AG10803 (cell line): ENCODE results near the gene MYO10.

ENCODE experiments used
- DNase-seq: peaks from one replicate; pipeline ENCODE4 v3.0.0; 2010; ENCODE audit warnings: low read depth
- H3K4me3 ChIP-seq: 2 replicates; pipeline ENCODE4 v1.5.1; 2011; ENCODE audit warnings: mild to moderate bottlenecking, low read length, control low read depth
- TF ChIP-seq, protein P1 (sequence below): conservative IDR thresholded peaks from 2 replicates; pipeline ENCODE4 v1.5.1; 2011; ENCODE audit warnings: mild to moderate bottlenecking, low read length, control low read depth, inconsistent platforms

MYO10 gene

DNA sequence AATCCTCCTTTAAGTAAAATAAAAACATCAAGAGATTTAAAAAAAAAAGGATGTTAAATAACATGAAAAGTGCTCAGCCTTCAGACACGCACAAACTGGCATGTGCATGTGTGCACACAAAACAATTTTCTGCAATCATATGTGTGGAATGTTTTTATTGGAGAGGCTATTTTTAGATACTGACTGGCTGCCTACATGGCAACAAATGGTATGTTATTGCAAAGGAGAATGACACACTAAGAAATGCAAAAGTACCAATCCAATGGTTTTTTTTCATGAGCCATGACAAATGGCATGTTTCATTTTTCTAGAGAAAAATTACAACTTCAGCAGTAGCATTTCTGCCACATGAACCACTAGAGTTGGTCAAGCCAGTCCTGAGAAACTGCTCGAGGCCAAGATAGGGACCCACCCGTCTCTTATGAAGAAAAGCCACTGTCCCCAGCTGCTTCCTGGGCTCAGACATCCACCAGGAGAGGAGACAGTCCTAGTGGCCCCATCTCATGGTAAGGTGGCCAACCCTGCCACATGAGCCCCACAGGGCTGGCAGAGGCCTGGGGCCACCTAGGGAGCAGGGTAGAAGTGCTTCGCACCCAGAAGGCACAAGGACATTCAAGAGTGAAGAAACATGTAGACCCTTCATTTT is 116.4 kb downstream of the MYO10 start:
- H3K4me3 ChIP-seq: no peak overlapping the region
- DNase-seq: peak; percentile 89
- TF ChIP-seq, protein P1, sequence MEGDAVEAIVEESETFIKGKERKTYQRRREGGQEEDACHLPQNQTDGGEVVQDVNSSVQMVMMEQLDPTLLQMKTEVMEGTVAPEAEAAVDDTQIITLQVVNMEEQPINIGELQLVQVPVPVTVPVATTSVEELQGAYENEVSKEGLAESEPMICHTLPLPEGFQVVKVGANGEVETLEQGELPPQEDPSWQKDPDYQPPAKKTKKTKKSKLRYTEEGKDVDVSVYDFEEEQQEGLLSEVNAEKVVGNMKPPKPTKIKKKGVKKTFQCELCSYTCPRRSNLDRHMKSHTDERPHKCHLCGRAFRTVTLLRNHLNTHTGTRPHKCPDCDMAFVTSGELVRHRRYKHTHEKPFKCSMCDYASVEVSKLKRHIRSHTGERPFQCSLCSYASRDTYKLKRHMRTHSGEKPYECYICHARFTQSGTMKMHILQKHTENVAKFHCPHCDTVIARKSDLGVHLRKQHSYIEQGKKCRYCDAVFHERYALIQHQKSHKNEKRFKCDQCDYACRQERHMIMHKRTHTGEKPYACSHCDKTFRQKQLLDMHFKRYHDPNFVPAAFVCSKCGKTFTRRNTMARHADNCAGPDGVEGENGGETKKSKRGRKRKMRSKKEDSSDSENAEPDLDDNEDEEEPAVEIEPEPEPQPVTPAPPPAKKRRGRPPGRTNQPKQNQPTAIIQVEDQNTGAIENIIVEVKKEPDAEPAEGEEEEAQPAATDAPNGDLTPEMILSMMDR: no peak; the same call in 1 of the 2 replicates

DNA sequence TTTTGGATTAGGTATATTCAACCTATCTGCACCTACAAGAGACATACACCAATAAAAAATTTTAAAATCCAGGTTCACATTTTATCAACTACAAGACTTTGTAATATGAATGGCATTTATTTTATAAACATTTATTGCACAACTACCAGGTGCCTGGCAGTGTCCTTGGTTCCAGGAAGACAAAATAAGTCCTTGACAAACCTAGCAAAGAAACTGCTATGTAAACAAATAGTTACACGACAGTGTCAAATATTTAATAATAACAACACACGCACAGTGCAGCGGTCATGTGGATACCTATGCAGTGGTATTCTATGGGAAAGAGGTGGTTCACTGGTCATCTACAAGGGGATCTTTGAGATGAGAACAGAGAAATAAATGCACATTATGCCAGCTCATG is 120.7 kb downstream of the MYO10 start:
- no peak for DNase-seq
- no peak overlapping the region for H3K4me3 ChIP-seq
- TF ChIP-seq, protein P1: no peak

DNA sequence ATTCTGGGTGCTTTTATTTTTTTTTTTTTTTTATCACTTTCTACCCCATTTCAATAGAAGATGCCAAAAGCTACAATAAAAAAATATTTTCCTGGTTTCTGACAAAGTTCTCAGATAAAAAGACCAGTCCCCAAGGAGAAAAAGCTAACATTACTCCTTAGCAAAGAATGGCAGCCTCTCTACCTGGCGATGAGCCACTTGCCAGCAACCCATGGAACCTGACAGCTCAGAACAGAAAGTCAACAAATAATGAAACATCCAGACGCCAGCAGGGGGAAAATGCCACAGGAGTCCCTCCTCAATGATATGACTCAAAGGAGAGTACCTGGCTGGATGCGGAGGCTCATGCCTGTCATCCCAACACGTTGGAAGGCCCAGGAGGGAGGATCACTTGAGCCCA is 123.2 kb downstream of the MYO10 start:
- no peak overlapping the region for H3K4me3 ChIP-seq
- peak; percentile 24 for DNase-seq
- TF ChIP-seq, protein P1: no peak

DNA sequence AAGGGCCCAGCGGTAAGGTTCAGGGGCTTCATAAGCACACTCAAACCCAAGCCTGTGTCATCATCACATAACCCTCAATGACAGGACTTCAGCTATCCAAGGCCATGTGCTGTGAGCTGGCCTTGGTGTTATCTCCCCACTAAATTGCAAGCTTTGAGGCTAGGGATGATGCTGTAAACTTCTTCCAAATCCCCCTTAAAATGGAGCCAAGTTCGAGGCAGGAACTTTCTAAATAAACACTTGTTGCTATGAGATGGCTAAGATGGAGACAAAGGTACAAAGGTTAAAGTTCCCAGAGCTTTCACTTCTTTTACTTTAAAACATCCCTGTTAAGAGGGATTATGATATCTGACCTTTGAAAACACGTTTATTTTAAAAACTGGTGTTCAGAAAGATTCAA is 123.6 kb downstream of the MYO10 start:
- no peak overlapping the region for H3K4me3 ChIP-seq
- TF ChIP-seq, protein P1: no peak
- no peak for DNase-seq

DNA sequence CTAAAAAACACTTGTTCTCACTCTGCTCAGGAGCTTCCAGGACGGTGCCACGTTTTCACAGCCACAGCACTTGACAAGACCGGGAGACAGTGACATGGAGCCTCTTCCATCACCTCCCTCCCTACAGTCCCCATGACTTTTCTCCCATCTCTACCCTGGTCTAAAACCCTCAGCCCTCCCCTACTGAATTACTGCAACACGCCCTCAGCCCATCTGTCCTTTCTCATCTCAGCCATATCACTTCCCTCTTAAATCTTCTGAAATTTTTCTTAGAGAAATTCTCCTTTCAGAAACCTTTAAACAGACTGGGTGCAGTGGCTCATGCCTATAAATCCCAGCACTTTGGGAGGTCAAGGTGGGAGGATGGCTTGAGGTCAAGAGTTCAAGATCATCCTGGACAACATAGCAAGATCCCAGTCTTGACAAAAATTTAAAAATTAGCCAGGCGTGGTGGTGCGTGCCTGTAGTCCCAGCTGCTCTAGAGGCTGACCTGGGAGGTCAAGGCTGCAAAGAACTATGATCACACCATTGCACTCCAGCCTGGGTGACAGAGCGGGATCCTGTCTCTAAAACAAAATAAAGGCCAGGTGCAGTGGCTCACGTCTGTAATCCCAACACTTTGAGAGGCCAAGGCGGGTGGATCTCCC is 125.8 kb downstream of the MYO10 start:
- DNase-seq: no peak
- H3K4me3 ChIP-seq: peak overlapping the region; percentile 47
- TF ChIP-seq, protein P1: no peak

DNA sequence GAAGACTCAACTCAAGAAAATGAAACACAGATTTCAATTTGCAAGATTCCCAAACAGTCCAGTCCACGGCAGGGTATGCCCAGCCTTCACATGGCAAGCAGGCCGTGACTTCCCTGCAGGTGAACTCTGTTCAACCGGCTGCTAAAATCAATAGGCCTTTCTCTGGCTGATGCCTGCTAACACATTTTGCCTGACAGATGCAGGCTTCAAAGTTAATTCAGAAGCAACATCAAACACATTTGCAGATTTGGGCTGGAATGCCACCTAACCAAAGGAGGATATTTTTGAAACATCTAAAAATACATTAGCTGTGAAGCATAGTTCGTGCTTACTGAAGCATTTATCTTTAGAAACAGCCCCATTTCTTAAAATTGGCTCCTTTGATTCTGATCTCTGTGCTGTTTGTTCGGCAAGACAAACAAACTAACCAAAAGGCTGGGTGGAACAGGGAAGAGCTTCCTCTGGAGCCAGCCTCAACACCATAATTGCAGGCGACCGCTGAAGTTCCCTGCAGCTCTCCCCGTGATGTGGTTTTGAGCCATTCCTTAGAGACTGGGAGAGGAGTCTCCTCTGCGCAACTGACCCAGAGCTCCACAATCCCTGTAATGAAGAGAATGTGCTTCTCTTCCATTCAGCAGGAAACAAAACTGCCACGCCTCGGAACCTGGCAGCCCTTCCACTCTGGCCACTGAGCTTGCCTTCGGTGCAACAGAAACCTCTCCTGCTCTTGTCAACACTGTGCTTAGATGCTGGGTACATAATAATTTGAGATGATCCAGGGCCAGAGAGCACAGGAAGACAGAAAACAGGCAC is 126.5 kb downstream of the MYO10 start:
- DNase-seq: peak; percentile 94
- H3K4me3 ChIP-seq: peak overlapping the region; percentile 47
- TF ChIP-seq, protein P1: no peak
